Amniotic stem cell (primary cell): ENCODE measurements around the gene HMSD.
A peak's percentile ranks its signal among the peaks of the same experiment; 100 is the strongest.

Source experiments
- DNase-seq: peaks from one replicate; lab custom pipeline; 2025; lab: John Stamatoyannopoulos, UW

The HMSD gene

DNA sequence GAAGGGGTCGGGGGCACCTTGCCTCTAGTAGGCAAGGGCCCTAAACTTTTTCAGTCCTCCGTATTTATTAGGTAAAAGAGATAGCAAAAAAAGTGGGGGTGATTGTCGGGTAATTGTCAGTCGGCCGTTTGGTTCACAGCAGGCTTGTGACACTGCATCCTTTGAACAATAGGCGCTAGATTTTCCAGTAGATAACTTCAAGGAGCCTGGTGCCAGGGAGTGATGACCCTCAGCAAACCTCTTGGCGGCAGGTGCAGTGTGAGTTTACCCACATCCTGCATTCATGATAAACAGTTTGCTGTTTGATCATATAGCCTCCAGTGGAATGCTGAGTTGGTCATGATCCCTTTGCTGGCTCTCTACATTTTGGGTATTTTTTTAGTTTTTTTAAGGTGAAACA, 43.6 kb downstream of the HMSD start:
- DNase-seq, result no peak

DNA sequence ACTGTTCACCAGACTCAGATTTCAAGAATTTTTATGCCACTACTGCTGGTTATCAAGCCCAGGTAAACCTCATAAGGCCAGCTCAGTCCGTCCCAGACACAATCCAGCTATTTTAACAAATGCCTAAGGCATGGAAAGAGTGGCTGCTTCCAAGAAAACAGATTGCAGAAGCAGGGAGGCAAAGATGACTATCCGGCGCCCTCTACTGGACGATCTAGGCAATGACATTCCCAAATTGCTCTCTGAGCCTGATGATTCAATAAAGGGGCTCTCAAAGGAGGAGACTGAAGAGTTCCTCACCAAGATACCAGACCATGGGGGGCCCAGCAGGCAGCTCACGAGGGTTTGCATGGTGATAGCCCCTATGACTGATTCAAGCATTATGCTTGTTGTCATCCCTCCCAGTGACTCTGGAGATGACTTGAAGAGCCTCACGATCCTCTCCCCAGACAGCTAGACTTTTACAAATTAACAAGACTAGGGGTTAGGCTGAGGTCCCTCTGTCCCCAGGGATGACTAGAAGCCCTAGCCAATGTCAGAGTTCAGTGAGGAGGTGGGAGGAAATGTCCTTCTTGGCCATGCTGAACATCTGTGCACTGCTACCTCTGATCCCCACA, 45.8 kb downstream of the HMSD start:
- DNase-seq, result peak; percentile 45

DNA sequence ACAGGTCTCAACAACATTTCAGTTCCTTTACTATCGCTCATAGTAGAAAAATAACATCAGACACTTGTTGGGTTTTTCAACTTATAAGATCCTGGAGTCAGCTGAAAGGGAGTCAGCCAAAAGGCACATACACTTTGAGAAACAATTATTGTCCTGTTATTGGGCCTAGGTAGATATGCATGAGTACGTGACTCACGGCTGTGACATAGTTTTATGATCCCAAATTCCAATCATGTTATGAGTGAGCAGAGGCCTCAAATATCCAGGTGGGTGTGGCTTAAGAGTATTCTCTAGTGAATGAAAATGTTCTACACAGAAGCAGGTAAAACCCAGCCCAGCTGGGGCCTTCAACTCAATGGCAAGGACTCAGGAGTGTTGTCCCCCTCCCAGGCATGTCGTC, 47.9 kb downstream of the HMSD start:
- DNase-seq, result no peak

DNA sequence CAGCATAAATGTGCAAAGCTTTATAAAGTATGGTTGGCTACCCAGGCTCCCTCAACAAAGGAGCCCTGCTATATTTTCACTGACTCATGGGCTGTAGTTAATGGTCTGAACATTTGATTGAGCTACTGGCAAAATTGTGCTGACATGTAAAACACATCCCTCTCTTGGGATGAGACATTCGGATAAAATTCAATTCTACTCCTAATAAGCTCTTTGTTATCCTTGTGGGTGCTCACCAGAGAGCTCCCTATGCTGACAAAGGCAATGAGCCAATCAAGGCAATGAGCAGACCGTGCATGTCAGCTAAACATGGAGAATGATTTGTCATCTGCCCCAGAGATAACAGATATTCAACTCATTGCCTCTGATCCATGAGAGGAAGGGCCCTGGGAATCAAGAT, 48.5 kb downstream of the HMSD start:
- DNase-seq, result no peak

DNA sequence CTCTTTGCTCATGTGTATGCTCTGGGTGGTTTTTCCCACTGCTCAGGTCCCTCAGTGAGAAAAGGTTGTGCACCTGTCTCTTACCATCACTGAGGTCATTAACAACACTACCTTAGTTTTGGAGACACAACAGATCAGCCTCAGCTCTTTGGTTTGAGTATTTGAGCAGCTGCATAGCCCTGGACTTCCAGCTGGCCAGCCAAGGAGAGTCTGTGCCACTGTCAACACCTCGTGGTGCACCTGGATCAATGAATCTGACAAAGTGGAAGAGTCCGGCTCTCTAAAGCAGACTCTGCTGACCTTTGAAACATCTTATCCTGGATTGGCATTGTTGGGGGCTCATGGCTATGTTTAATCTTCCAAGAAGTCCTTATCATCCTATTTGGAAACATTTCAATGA, 50.8 kb downstream of the HMSD start:
- no peak for DNase-seq

DNA sequence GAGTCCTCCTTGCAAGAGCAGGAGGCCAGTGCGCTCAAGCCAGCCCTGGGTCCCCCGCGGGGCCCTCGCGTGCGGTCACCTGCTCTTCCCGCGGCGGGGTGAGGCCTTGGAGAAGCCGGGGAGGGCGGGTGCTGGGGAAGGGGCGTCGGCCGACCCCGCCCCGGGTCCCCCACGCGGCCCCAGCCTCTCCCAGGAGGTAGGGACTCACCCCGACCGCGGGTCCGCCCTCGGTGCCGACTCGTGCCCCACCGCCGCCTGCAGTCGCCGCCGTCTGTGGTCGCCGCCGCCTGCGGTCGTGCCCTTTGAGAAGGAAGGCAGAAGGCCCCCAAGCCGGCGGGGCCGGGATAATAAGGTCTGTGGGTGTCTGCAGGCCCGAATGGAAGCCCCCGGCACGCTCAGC, 53.5 kb downstream of the HMSD start:
- no peak for DNase-seq

DNA sequence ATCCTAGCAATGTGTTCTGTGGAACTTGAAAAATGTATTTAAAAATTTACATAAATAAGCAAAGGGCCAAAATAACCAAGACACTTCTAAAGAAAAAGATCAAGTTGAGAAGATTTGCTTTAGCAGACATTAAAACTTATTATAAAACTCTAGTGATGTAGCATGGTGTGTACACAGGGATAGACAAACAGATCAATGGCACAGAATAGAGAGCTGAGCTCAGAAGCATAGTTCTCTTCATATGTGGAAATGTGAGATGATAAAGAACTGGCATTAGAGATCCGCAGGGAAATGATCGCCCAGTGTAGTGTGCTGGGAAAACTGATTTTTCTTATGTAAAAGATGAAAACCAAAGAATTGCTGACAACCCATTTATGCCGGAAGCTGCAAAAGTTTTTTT, 60.2 kb downstream of the HMSD start:
- no peak for DNase-seq
